ENCODE measurements around the gene CFAP73.
"Not testable (repeated sequence)": the region's sequence is repeated elsewhere in the genome, so short reads cannot be mapped to it uniquely, and the experiment has no call there.

Gene CFAP73

GRCh38 chr12:113120670-113121370, 28.7 kb upstream of the CFAP73 start:
- DNase-seq, result no peak

GRCh38 chr12:113127791-113128199, 21.7 kb upstream of the CFAP73 start:
- DNase-seq, result no peak

- no peak for DNase-seq
These were observed 20.5 kb upstream of the CFAP73 start for GRCh38 chr12:113128802-113129663.

- DNase-seq, result no peak
These were observed 19.7 kb upstream of the CFAP73 start for GRCh38 chr12:113129664-113130456.

- no peak for DNase-seq
These were observed 18.9 kb upstream of the CFAP73 start for GRCh38 chr12:113130457-113131135.

GRCh38 chr12:113131556-113131955, 18.0 kb upstream of the CFAP73 start:
- no peak for DNase-seq

GRCh38 chr12:113133036-113133435, 16.5 kb upstream of the CFAP73 start:
- DNase-seq, result no peak

GRCh38 chr12:113133666-113134065, 15.9 kb upstream of the CFAP73 start:
- no peak for DNase-seq

GRCh38 chr12:113134071-113134470, 15.5 kb upstream of the CFAP73 start:
- no peak for DNase-seq

- DNase-seq, result no peak
These were observed 15.0 kb upstream of the CFAP73 start for GRCh38 chr12:113134521-113134951.

- DNase-seq, result peak; percentile 58
These were observed 14.1 kb upstream of the CFAP73 start, which contains the start of gene RASAL1 for GRCh38 chr12:113135178-113136127. RASAL1 (minus strand) TSS chr12:113135761; CDS start chr12:113135462, 299 bp downstream.

GRCh38 chr12:113136128-113136989, 13.2 kb upstream of the CFAP73 start:
- DNase-seq, result peak; percentile 27

GRCh38 chr12:113136990-113137511, 12.5 kb upstream of the CFAP73 start:
- DNase-seq, result no peak

- DNase-seq, result no peak
These were observed 11.4 kb upstream of the CFAP73 start for GRCh38 chr12:113137861-113138783.

GRCh38 chr12:113138826-113139225, 10.7 kb upstream of the CFAP73 start:
- DNase-seq, result no peak

- no peak for DNase-seq
These were observed 8.8 kb upstream of the CFAP73 start for GRCh38 chr12:113140706-113141105.

- not testable (repeated sequence) for DNase-seq
These were observed 7.8 kb upstream of the CFAP73 start for GRCh38 chr12:113141716-113142115.

- DNase-seq, result no peak
These were observed 7.2 kb upstream of the CFAP73 start for GRCh38 chr12:113142173-113142885.

Data from effector CD8-positive, alpha-beta T cell (primary cell).